Activated CD4-positive, alpha-beta T cell treated with anti-CD3 and anti-CD28 coated beads, Interleukin-2, amount 50 U/mL, for 1 hour (primary cell): ENCODE results near the gene HNF4A.
A peak's percentile ranks its signal among the peaks of the same experiment; 100 is the strongest.
"Not testable (repeated sequence)": the region's sequence is repeated elsewhere in the genome, so short reads cannot be mapped to it uniquely, and the experiment has no call there.

Experiments used
- DNase-seq: peaks from one replicate; pipeline ENCODE4 v3.0.0-alpha.2; 2020

Gene HNF4A

GRCh38 chr20:44355498-44356352, at the start of gene HNF4A:
TSS of gene HNF4A (plus strand) at chr20:44355699. CDS start at chr20:44355805, 106 bp downstream.
- DNase-seq, result no peak

GRCh38 chr20:44306927-44307326, 48.6 kb upstream of the HNF4A start:
- DNase-seq, result no peak

- no peak for DNase-seq
Measured at GRCh38 chr20:44309763-44310663, 45.5 kb upstream of the HNF4A start.

- peak; percentile 99 for DNase-seq
Measured at GRCh38 chr20:44310664-44311639, 44.5 kb upstream of the HNF4A start, which contains the start of gene FITM2. TSS of gene FITM2 (minus strand) at chr20:44311202. CDS start at chr20:44311148, 54 bp downstream.

- no peak for DNase-seq
Measured at GRCh38 chr20:44314870-44315269, 40.6 kb upstream of the HNF4A start.

- DNase-seq, result no peak
Measured at GRCh38 chr20:44319839-44320422, 35.6 kb upstream of the HNF4A start.

GRCh38 chr20:44324343-44324742, 31.2 kb upstream of the HNF4A start:
- no peak for DNase-seq

GRCh38 chr20:44326391-44327159, 28.9 kb upstream of the HNF4A start:
- no peak for DNase-seq

GRCh38 chr20:44327748-44328147, 27.8 kb upstream of the HNF4A start:
- DNase-seq, result not testable (repeated sequence)

- no peak for DNase-seq
Measured at GRCh38 chr20:44328428-44328827, 27.1 kb upstream of the HNF4A start.

GRCh38 chr20:44331201-44331600, 24.3 kb upstream of the HNF4A start:
- DNase-seq, result no peak

GRCh38 chr20:44334306-44334705, 21.2 kb upstream of the HNF4A start:
- DNase-seq, result no peak

GRCh38 chr20:44334709-44335108, 20.8 kb upstream of the HNF4A start:
- no peak for DNase-seq

GRCh38 chr20:44335675-44336074, 19.8 kb upstream of the HNF4A start:
- no peak for DNase-seq

GRCh38 chr20:44336086-44336485, 19.4 kb upstream of the HNF4A start:
- DNase-seq, result no peak

- no peak for DNase-seq
Measured at GRCh38 chr20:44336725-44337380, 18.6 kb upstream of the HNF4A start, which contains the start of gene R3HDML. TSS of gene R3HDML (plus strand) at chr20:44337043. CDS start at chr20:44337158, 115 bp downstream.

- no peak for DNase-seq
Measured at GRCh38 chr20:44342248-44342647, 13.3 kb upstream of the HNF4A start.

GRCh38 chr20:44343162-44343675, 12.3 kb upstream of the HNF4A start:
- no peak for DNase-seq

- no peak for DNase-seq
Measured at GRCh38 chr20:44344723-44345122, 10.8 kb upstream of the HNF4A start.

GRCh38 chr20:44345147-44345546, 10.4 kb upstream of the HNF4A start:
- no peak for DNase-seq
